Measurements from ENCODE around the gene ADCY10. TPM values are rescaled to one million over a fixed set of nuclear protein-coding genes. Genes with fewer than 3 reads are reported as not detected.

The ADCY10 gene
- total RNA-seq, 1 experiment from 2014 or later, result 0.20 TPM

GRCh38 chr1:167839009-167839408, 74.9 kb downstream of the ADCY10 start:
- Histone ChIP-seq H2BK20ac (ENCODE audit: low read depth, low read length, poor library complexity, severe bottlenecking) (no peak overlapping the region), H2BK120ac (ENCODE audit: low read depth, low read length, poor library complexity, severe bottlenecking) (no peak overlapping the region), H3T11ph (ENCODE audit: low read length) (no peak overlapping the region), H3K14ac (ENCODE audit: insufficient read depth, low read length) (no peak overlapping the region), H3K4me2 (ENCODE audit: insufficient read depth, insufficient read length, low read length) (no peak overlapping the region), H3K23me2 (ENCODE audit: insufficient read length, low read depth, low read length, poor library complexity, severe bottlenecking) (no peaks in the 10 kb centered on the region), H3K79me1 (ENCODE audit: insufficient read depth, low read depth, low read length, poor library complexity, severe bottlenecking) (no peaks in the 10 kb centered on the region), H2AFZ (ENCODE audit: low read length) (no peak overlapping the region), H4K8ac (replicated peaks; ENCODE audit: insufficient read length, low read depth, low read length) (no peak overlapping the region), H3K79me2 (ENCODE audit: insufficient read depth, low read length) (no peaks in the 10 kb centered on the region), H3K27me3 (ENCODE audit: insufficient read depth, low read length) (no peaks in the 10 kb centered on the region), H4K5ac (ENCODE audit: insufficient read length, low read depth, low read length) (no peak overlapping the region), H3K4me1 (ENCODE audit: insufficient read depth, low read length) (peaks cover 4% of the 10 kb centered on the region; the same call in 1 of the 2 replicates), H3K56ac (ENCODE audit: insufficient read length, low read depth, low read length) (no peak overlapping the region), H2BK5ac (ENCODE audit: insufficient read length, low read length) (no peak overlapping the region), H3K27ac (ENCODE audit: insufficient read length, low read depth, low read length) (no peak overlapping the region), H2BK15ac (ENCODE audit: low read depth, low read length) (no peak overlapping the region), H3K18ac (ENCODE audit: insufficient read length, low read depth, low read length) (no peak overlapping the region), H2BK12ac (ENCODE audit: insufficient read length, low read depth, low read length) (no peak overlapping the region), H4K91ac (ENCODE audit: insufficient read length, low read depth, low read length) (no peak overlapping the region), H3K9ac (ENCODE audit: extremely low read depth, insufficient read length, low read length) (no peak overlapping the region), H2AK5ac (ENCODE audit: insufficient read length, low read length) (no peak overlapping the region), H4K20me1 (ENCODE audit: control insufficient read depth, insufficient read depth, insufficient read length) (no peaks in the 10 kb centered on the region), H3K4ac (ENCODE audit: low read depth, low read length) (no peak overlapping the region), H3K9me3 (ENCODE audit: control insufficient read depth, low read depth, low read length) (no peaks in the 10 kb centered on the region), H3K23ac (ENCODE audit: insufficient read length, low read depth, low read length) (no peak overlapping the region)
- DNase-seq, result no peak
- Mint-ChIP-seq H3K27ac (no peak overlapping the region), H3K4me3 (no peak overlapping the region), H3K9me3 (no peaks in the 10 kb centered on the region), H3K4me1 (no peaks in the 10 kb centered on the region), H3K36me3 (ENCODE audit: insufficient read depth in 1 of 3, low read depth in 3 of 3) (no peaks in the 10 kb centered on the region), H3K27me3 (ENCODE audit: low read depth) (no peaks in the 10 kb centered on the region)
- TF ChIP-seq CTCF (conservative IDR thresholded peaks at IDR 0.05), result no peak
- no CpG with 5 or more reads among the region's 2 CpGs for WGBS (ENCODE audit: extremely low coverage, insufficient read length, low lambda C conversion rate)

Measured in H9 (cell line).